VCaP (cell line): ENCODE results near the gene AP4S1.

ENCODE experiments used
- H3K27ac ChIP-seq: fragments of 450-650 bp; 2 replicates; pipeline ENCODE4 v1.5.1; 2017
- TF ChIP-seq, protein P1 (sequence below): fragments of 450-650 bp; conservative IDR thresholded peaks from 2 replicates; pipeline ENCODE4 v1.5.1; 2017; ENCODE audit warnings: mild to moderate bottlenecking, moderate library complexity

Gene AP4S1

DNA sequence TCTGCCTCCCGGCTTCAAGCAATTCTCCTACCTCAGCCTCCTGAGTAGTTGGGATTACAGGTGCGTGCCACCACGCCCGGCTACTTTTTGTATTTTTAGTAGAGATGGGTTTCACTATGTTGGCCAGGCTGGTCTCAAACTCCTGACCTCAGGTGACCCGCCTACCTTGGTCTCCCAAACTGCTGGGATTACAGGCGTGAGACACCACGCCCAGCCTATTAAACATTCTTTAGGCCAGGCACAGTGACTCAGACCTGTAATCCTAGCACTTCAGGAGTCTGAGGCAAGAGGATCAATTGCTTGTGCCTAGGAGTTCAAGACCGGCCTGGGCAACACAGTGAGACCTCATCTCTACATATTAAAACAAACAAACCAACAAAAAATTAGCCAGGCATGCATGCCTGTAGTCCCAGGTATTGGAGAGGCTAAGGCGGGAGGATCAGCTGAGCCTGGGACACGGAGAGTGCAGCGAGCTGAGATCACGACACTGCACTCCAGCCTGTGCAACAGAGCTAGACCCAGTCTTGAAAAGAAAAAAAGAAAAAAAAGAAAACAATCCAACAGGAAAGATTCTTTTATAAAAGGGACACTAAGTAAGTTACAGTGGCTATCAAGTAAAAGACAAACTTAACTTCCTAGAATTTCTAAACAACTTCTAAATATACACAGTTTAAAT is 111.9 kb downstream of the AP4S1 start:
- TF ChIP-seq, protein P1, sequence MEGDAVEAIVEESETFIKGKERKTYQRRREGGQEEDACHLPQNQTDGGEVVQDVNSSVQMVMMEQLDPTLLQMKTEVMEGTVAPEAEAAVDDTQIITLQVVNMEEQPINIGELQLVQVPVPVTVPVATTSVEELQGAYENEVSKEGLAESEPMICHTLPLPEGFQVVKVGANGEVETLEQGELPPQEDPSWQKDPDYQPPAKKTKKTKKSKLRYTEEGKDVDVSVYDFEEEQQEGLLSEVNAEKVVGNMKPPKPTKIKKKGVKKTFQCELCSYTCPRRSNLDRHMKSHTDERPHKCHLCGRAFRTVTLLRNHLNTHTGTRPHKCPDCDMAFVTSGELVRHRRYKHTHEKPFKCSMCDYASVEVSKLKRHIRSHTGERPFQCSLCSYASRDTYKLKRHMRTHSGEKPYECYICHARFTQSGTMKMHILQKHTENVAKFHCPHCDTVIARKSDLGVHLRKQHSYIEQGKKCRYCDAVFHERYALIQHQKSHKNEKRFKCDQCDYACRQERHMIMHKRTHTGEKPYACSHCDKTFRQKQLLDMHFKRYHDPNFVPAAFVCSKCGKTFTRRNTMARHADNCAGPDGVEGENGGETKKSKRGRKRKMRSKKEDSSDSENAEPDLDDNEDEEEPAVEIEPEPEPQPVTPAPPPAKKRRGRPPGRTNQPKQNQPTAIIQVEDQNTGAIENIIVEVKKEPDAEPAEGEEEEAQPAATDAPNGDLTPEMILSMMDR: no peak
- H3K27ac ChIP-seq: no peak overlapping the region

DNA sequence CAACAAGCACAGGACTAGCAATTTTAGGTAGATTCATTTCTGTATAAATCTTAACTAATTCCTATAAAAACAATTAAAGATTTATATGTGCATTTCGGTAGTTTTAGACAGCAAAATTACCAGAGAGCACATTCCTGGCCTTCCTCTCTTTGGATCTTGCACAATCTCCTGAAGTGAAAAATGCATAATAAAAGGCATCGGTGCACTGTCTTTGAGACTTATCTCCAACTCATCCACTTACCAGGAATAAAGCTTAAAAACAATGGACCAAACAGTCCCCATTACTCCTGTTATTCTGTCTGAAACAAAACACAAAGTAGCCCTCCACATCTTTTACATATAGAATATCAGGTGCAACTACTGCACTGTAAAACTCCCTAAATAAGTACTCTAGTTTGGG is 112.9 kb downstream of the AP4S1 start:
- H3K27ac ChIP-seq: no peak overlapping the region
- TF ChIP-seq, protein P1: no peak

DNA sequence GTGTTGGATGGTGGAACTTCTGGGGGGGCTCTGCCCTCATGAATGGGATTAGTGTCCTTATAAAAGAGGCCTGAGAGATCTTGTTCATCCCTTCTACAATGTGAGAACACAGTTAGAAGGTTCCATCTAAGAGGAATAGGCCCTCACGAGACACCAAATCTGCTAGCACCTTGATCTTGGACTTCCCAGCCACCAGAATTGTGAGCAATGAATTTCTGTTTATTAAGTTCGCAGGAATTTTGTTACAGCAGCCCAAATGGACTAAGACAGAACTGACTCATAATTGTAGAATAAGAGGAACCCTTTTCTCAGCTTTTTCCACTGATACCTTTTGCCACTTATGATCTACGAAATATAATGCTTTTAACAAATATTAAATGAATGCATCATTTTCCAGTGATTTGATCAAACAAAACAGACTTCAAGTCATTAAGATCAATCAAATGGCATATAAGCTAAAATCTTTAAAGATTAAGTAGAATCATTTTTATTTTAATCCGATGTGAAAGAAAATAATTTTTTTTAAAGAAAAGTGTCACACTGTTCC is 113.9 kb downstream of the AP4S1 start:
- no peak overlapping the region for H3K27ac ChIP-seq
- TF ChIP-seq, protein P1: no peak

DNA sequence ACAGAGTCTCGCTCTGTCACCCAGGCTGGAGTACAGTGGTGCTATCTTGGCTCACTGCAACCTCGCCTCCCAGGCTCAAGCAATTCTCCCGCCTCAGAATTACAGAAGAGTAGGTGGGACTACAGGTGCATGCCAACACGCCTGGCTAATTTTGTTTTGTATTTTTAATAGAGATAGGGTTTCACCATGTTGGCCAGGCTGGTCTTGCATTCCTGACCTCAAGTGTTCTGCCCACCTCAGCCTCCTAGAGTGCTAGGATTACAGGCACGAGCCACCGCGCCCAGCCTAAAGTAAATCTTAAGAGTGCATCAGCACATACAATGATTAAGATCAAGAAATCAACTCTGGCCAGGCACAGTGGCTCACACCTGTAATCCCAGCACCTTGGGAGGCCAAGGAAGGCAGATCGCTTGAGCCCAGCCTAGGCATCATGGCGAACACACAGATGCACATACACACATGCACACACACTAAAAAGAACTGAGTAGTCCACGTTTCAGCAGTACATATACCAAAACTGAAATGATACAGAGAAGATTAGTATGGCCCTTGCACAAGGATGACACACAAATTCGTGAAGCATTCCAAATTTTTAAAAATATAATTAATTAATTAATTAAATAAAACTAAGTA is 117.1 kb downstream of the AP4S1 start:
- TF ChIP-seq, protein P1: no peak
- no peak overlapping the region for H3K27ac ChIP-seq
